ENCODE measurements around the gene OPRD1. TPM values are rescaled to one million over a fixed set of nuclear protein-coding genes. Genes with fewer than 3 reads are reported as not detected.

OPRD1 gene
- polyA plus RNA-seq, 3 donors = 0.01 TPM; not detected in 2

DNA sequence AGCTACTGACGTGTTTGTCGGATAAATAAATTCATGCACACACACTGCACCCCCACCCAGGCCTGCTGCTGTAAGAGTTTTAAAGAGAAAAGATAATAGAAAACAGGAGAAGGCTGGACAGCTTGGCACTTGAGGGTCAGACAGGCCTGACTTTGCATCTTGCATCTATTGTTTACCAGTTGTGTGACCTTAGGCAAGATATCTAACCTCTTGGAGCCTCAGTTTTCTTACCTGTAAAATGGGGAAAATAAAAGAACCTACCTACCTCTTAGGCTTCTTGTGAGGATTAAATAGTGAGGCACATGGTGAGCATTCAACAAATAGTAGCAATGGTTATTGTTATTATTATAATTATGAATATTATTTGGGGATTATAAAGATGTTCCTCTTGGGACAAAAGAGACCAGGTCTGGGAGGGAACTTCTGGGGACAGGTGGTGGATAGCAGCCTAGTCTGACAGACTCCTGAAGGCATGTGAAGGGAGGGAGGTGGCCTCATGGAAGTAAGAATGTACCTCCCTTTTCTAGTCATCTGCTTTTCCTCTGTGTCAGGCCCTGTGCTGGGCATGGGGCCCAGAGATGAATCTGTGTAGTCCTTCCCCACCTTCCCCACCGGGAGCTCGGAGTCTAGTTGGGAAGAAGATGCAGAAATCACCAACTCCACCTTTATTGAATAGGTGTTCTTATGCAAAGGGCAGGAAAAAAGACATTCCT is 84.1 kb downstream of the OPRD1 start:
- no peak overlapping the region for H3K4me3 Mint-ChIP-seq
- intact Hi-C loops (cut with micrococcal nuclease) = no loop called here
- H4K20me1 ChIP-seq (ENCODE audit: insufficient read depth, low read length) = peaks cover 43% of the 10 kb centered on the region
- no peak overlapping the region for H2AFZ ChIP-seq (ENCODE audit: insufficient read depth, low read depth, low read length, poor library complexity, severe bottlenecking)
- H3K36me3 ChIP-seq (replicated peaks in 1 of 2; ENCODE audit: control insufficient read depth in 1 of 2, insufficient read depth in 2 of 2, low read length in 2 of 2) = peaks cover 16 to 31% of the 10 kb centered on the region in 2 donors
- no peaks in the 10 kb centered on the region for H3K27me3 Mint-ChIP-seq (ENCODE audit: low read depth in 3 of 3)
- peaks cover 40% of the 10 kb centered on the region for H3K4me1 Mint-ChIP-seq
- TF ChIP-seq CTCF (IDR thresholded peaks at IDR 0.05) = no peak
- H3K4me2 ChIP-seq (replicated peaks; ENCODE audit: extremely low read depth, low read length, poor library complexity, severe bottlenecking) = no peak overlapping the region
- H3K9me3 ChIP-seq (replicated peaks in 1 of 2; ENCODE audit: control insufficient read depth in 1 of 2, insufficient read depth in 1 of 2, low read length in 2 of 2) = no peaks in the 10 kb centered on the region
- no peak for DNase-seq
- H3K9ac ChIP-seq (ENCODE audit: insufficient read depth, low read length, poor library complexity, severe bottlenecking) = no peak overlapping the region
- no peak overlapping the region for H3K27ac Mint-ChIP-seq
- no peaks in the 10 kb centered on the region for H3K27me3 ChIP-seq (ENCODE audit: control insufficient read depth in 2 of 2, insufficient read depth in 2 of 2, low read length in 2 of 2)
- H3K4me3 ChIP-seq (replicated peaks in 1 of 3; ENCODE audit: low read depth in 2 of 3, low read length in 3 of 3) = no peak overlapping the region
- no CpG with 5 or more reads among the region's 4 CpGs for WGBS (ENCODE audit: insufficient coverage)
- peaks cover 28 to 47% of the 10 kb centered on the region in 2 donors for H3K36me3 Mint-ChIP-seq
- no peaks in the 10 kb centered on the region for H3K9me3 Mint-ChIP-seq
- H3K27ac ChIP-seq (ENCODE audit: low read depth in 1 of 2, low read length in 2 of 2) = no peak overlapping the region
- H3K4me1 ChIP-seq (ENCODE audit: control insufficient read depth in 1 of 2, insufficient read depth in 2 of 2, low read length in 2 of 2) = peaks cover 23 to 29% of the 10 kb centered on the region in 2 donors
- peaks cover 41% of the 10 kb centered on the region for H3K79me2 ChIP-seq (ENCODE audit: insufficient read depth, low read length)

DNA sequence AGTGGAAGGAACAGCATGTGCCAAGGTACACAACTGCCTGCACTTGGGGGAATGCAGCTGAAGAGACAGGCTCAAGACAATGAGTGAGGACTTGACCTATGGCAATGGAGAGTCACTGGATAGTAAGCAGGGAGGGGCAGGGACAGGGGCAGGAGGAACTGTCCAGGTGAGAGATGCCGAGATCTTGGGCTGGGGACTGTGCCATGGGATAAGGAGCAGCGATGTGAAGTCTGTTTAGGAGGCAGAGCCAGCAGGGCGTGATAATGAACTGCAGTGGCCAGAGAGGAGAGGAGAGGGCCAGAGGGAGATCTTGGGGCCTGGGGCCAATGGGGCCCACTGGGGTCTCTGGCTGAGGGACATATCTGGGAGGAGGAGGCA is 84.6 kb downstream of the OPRD1 start:
- Mint-ChIP-seq H3K9me3 (no peaks in the 10 kb centered on the region), H3K4me1 (peaks cover 38% of the 10 kb centered on the region), H3K27me3 (ENCODE audit: low read depth in 3 of 3) (no peaks in the 10 kb centered on the region), H3K27ac (no peak overlapping the region), H3K4me3 (no peak overlapping the region), H3K36me3 (peaks cover 28 to 45% of the 10 kb centered on the region in 2 donors)
- Histone ChIP-seq H3K9ac (ENCODE audit: insufficient read depth, low read length, poor library complexity, severe bottlenecking) (no peak overlapping the region), H3K4me2 (replicated peaks; ENCODE audit: extremely low read depth, low read length, poor library complexity, severe bottlenecking) (no peak overlapping the region), H2AFZ (ENCODE audit: insufficient read depth, low read depth, low read length, poor library complexity, severe bottlenecking) (no peak overlapping the region), H3K4me3 (replicated peaks in 1 of 3; ENCODE audit: low read depth in 2 of 3, low read length in 3 of 3) (no peak overlapping the region), H3K9me3 (replicated peaks in 1 of 2; ENCODE audit: control insufficient read depth in 1 of 2, insufficient read depth in 1 of 2, low read length in 2 of 2) (no peaks in the 10 kb centered on the region), H3K27me3 (ENCODE audit: control insufficient read depth in 2 of 2, insufficient read depth in 2 of 2, low read length in 2 of 2) (no peaks in the 10 kb centered on the region), H3K36me3 (replicated peaks in 1 of 2; ENCODE audit: control insufficient read depth in 1 of 2, insufficient read depth in 2 of 2, low read length in 2 of 2) (peaks cover 16 to 31% of the 10 kb centered on the region in 2 donors), H3K79me2 (ENCODE audit: insufficient read depth, low read length) (peaks cover 40% of the 10 kb centered on the region), H3K27ac (ENCODE audit: low read depth in 1 of 2, low read length in 2 of 2) (no peak overlapping the region), H3K4me1 (ENCODE audit: control insufficient read depth in 1 of 2, insufficient read depth in 2 of 2, low read length in 2 of 2) (peaks cover 23 to 29% of the 10 kb centered on the region in 2 donors), H4K20me1 (ENCODE audit: insufficient read depth, low read length) (peaks cover 43% of the 10 kb centered on the region)
- 75% methylated on average over 2 of the region's 3 CpGs for WGBS (ENCODE audit: insufficient coverage)
- DNase-seq = no peak
- intact Hi-C loops (cut with micrococcal nuclease) = no loop called here
- no peak for TF ChIP-seq CTCF (IDR thresholded peaks at IDR 0.05)

Data from CD14-positive monocyte (primary cell).